GM12878 (cell line): ENCODE measurements around the gene GABRB3. TPM values are rescaled to one million over a fixed set of nuclear protein-coding genes. Genes with fewer than 3 reads are reported as not detected.

ENCODE experiments used
- ATAC-seq: fragments of 200-7000 bp; cut with Tn5 transposase; 3 replicates; pipeline ENCODE4 v1.9.1; 2020; ENCODE audit warnings: mild to moderate bottlenecking, moderate library complexity
- BruUV-seq: library from RNA; stranded (reverse); fragments of 400-500 nt; replicated peaks from 2 replicates; lab custom pipeline; 2021; lab: Mats Ljungman, UMichigan
- CTCF ChIA-PET: fragments of 300-600 bp; sonication (Branson Sonifier 250); formaldehyde crosslinking; extraction: SDS; loops from one replicate; lab custom pipeline; 2021; ENCODE audit warnings: inconsistent platforms; lab: Yijun Ruan, JAX
- POLR2A ChIA-PET: fragments of 350-600 bp; formaldehyde crosslinking; extraction: SDS; loops from one replicate; lab custom pipeline; 2021; ENCODE audit warnings: inconsistent platforms; lab: Charles Lee
- RAD21 ChIA-PET: fragments of 300-600 bp; sonication (Branson Sonifier 250); formaldehyde crosslinking; loops from one replicate; lab custom pipeline; 2023; ENCODE audit warnings: antibody characterized with exemption; ENCODE audit not compliant: unreplicated experiment; lab: Charles Lee
- SMC1A ChIA-PET: fragments of 300-600 bp; sonication (Branson Sonifier 250); formaldehyde crosslinking; loops from one replicate; lab custom pipeline; 2023; ENCODE audit not compliant: unreplicated experiment, uncharacterized antibody; lab: Charles Lee
- DNase-seq: peaks from one replicate; pipeline ENCODE4 v3.0.0-alpha.2; 2011; ENCODE audit warnings: low read depth, low spot score
- FAIRE-seq: peaks from 3 replicates; lab custom pipeline; 2011; peaks lifted over from hg19 to GRCh38; lab: Jason Lieb, UNC
- H2AFZ ChIP-seq: 2 replicates; pipeline ENCODE4 v1.6.0; 2011; ENCODE audit warnings: low read depth, low read length, control low read depth; ENCODE audit not compliant: control insufficient read depth
- H3K27ac ChIP-seq: 2 replicates; pipeline ENCODE4 v1.5.1; 2011; ENCODE audit warnings: control low read depth; ENCODE audit not compliant: control insufficient read depth, insufficient read depth
- H3K27me3 ChIP-seq, 2 experiments: replicated peaks in 1 of 2; 2 replicates each; pipeline versions ENCODE4 v1.6.0 to v1.6.1; 2011; ENCODE audit warnings: low read length in 1 of 2; ENCODE audit not compliant: control insufficient read depth in 2 of 2, insufficient read depth in 2 of 2
- H3K36me3 ChIP-seq, 2 experiments: 2 replicates each; pipeline ENCODE4 v1.5.1; 2011; ENCODE audit warnings: low read length in 1 of 2; ENCODE audit not compliant: control insufficient read depth in 2 of 2, insufficient read depth in 2 of 2
- H3K4me1 ChIP-seq: 2 replicates; pipeline ENCODE4 v1.6.1; 2011; ENCODE audit warnings: mild to moderate bottlenecking, low read length, moderate library complexity, mixed read lengths; ENCODE audit not compliant: control insufficient read depth, insufficient read depth
- H3K4me2 ChIP-seq: 2 replicates; pipeline ENCODE4 v1.6.0; 2011; ENCODE audit warnings: control low read depth; ENCODE audit not compliant: control insufficient read depth, insufficient read depth
- H3K4me3 ChIP-seq: fragments of 200-600 bp; sonication (generic); 2 replicates; pipeline ENCODE4 v1.5.1; 2016
- H3K79me2 ChIP-seq: 2 replicates; pipeline ENCODE4 v1.6.0; 2011; ENCODE audit warnings: low read length; ENCODE audit not compliant: control insufficient read depth, insufficient read depth
- H3K9ac ChIP-seq: 2 replicates; pipeline ENCODE4 v1.8.0; 2011; ENCODE audit warnings: low read length, control low read depth, mixed read lengths; ENCODE audit not compliant: control insufficient read depth, insufficient read depth
- H3K9me3 ChIP-seq: replicated peaks from 3 replicates; pipeline ENCODE4 v1.5.1; 2011; ENCODE audit warnings: mild to moderate bottlenecking, low read length; ENCODE audit not compliant: control insufficient read depth, insufficient read depth
- H4K20me1 ChIP-seq: 2 replicates; pipeline ENCODE4 v1.6.0; 2011; ENCODE audit not compliant: control insufficient read depth, insufficient read depth
- ATF2 ChIP-seq: IDR thresholded peaks from 2 replicates; pipeline ENCODE4 v1.6.1; 2012; ENCODE audit warnings: low read length, inconsistent platforms
- ATF7 ChIP-seq: fragments of 450-650 bp; IDR thresholded peaks from 2 replicates; pipeline ENCODE4 v1.6.1; 2016; ENCODE audit warnings: low read depth, mild to moderate bottlenecking
- CHD4 ChIP-seq: fragments of 200-600 bp; sonication (generic); IDR thresholded peaks from 2 replicates; pipeline ENCODE4 v1.6.1; 2016; ENCODE audit warnings: mild to moderate bottlenecking
- ESRRA ChIP-seq: IDR thresholded peaks from 2 replicates; pipeline ENCODE4 v1.6.1; 2012; ENCODE audit warnings: mild to moderate bottlenecking, low read length, improper control_type of control experiment
- GATAD2B ChIP-seq: fragments of 450-650 bp; conservative IDR thresholded peaks from 2 replicates; pipeline ENCODE4 v1.6.1; 2017; ENCODE audit warnings: low read depth, mild to moderate bottlenecking, moderate library complexity
- MXI1 ChIP-seq: fragments of 150-350 bp; IDR thresholded peaks from 2 replicates; pipeline ENCODE4 v1.6.1; 2011; ENCODE audit warnings: low read depth, mild to moderate bottlenecking, inconsistent platforms, low read length, improper control_type of control experiment
- MYB ChIP-seq: fragments of 150-350 bp; IDR thresholded peaks from 2 replicates; pipeline ENCODE4 v1.6.1; 2014; ENCODE audit warnings: mild to moderate bottlenecking, low read depth, low read length, borderline replicate concordance
- MYC ChIP-seq: IDR thresholded peaks from 2 replicates; pipeline ENCODE4 v1.6.1; 2011; ENCODE audit warnings: mild to moderate bottlenecking, low read length, moderate library complexity, inconsistent platforms; ENCODE audit not compliant: insufficient read depth, insufficient replicate concordance, insufficient read length, severe bottlenecking
- NFIC ChIP-seq: IDR thresholded peaks from 2 replicates; pipeline ENCODE4 v1.6.1; 2012; ENCODE audit warnings: low read depth, mild to moderate bottlenecking, inconsistent platforms, low read length, moderate library complexity
- NR2F1 ChIP-seq: fragments of 450-650 bp; conservative IDR thresholded peaks from 2 replicates; pipeline ENCODE4 v1.6.1; 2017; ENCODE audit warnings: mild to moderate bottlenecking
- PAX5 ChIP-seq: IDR thresholded peaks from 2 replicates; pipeline ENCODE4 v1.6.1; 2011; ENCODE audit warnings: low read depth, low read length, borderline replicate concordance
- SIX5 ChIP-seq: IDR thresholded peaks from 2 replicates; pipeline ENCODE4 v1.6.1; 2011; ENCODE audit warnings: mild to moderate bottlenecking, low read depth, low read length, moderate library complexity; ENCODE audit not compliant: severe bottlenecking
- WRNIP1 ChIP-seq: IDR thresholded peaks from 2 replicates; pipeline ENCODE4 v1.6.1; 2011; ENCODE audit warnings: low read depth, low read length, improper control_type of control experiment, borderline replicate concordance
- ZNF622 ChIP-seq: fragments of 450-650 bp; IDR thresholded peaks from 2 replicates; pipeline ENCODE4 v1.6.1; 2017; ENCODE audit warnings: mild to moderate bottlenecking, inconsistent platforms
- WGBS: methylation state at CpG from one replicate; pipeline ENCODE4 v1.1.6; 2016; ENCODE audit warnings: low lambda C conversion rate; ENCODE audit not compliant: insufficient replicate concordance, insufficient coverage; ENCODE audit errors: missing lambda C conversion rate; 5-methylcytosine and 5-hydroxymethylcytosine counted together
- in situ Hi-C: fragments of 300-500 bp; cut with MboI; formaldehyde crosslinking; loops from 9 replicates; pipeline ENCODE4 v1.14.3; 2018; ENCODE audit warnings: mixed read lengths
- intact Hi-C: fragments of 100-400 bp; cut with micrococcal nuclease; formaldehyde crosslinking; loops from one replicate; pipeline ENCODE4 v1.14.2; 2022; ENCODE audit not compliant: unreplicated experiment
- polyA plus RNA-seq, 11 experiments: library from polyadenylated mRNA; depleted of rRNA in 4 of 11; unstranded in 6 of 11; stranded (reverse) in 5 of 11; fragments of >200 nt; fragmentation: Nextera tagmentation in 4 of 11; fragmentation: Illumina TruSeq in 1 of 11; extraction: Ambion mirVana in 4 of 11; extraction: Trizol in 1 of 11; gene quantifications; 1 replicate in 1 of 11; 2 replicates in 10 of 11; pipeline versions ENCODE4 v1.2.1 to v1.2.3, GENCODE V29; 2011 to 2016; ENCODE audit warnings: inconsistent platforms in 2 of 11, missing spikeins in 2 of 11, low read depth in 1 of 11
- total RNA-seq, 4 experiments: library from RNA; depleted of rRNA in 3 of 4; stranded (reverse); fragments of >200 nt in 3 of 4; fragmentation: Illumina TruSeq in 1 of 4; extraction: Trizol in 1 of 4; gene quantifications; 2 replicates each; pipeline versions ENCODE4 v1.2.1 to v1.2.3, GENCODE V29; 2013 to 2021
- TF ChIP-seq, protein P1 (sequence below): fragments of 450-650 bp; IDR thresholded peaks from 2 replicates; pipeline ENCODE4 v1.6.1; 2016; ENCODE audit warnings: mild to moderate bottlenecking, moderate library complexity, borderline replicate concordance

The GABRB3 gene
- total and polyA plus RNA-seq, 10 of the 15 experiments (the other 5 are each of a cell fraction or from before 2014, with no cell fraction given): 0.05 to 0.08 (median 0.05) TPM; not detected in 7

GRCh38 chr15:26729030-26729429 lies 43.8 kb downstream of the GABRB3 start (continued):
- TF ChIP-seq ATF2 (no peak), CHD4 (no peak), WRNIP1 (no peak)
- TF ChIP-seq, all 136 proteins: peak for 0

DNA sequence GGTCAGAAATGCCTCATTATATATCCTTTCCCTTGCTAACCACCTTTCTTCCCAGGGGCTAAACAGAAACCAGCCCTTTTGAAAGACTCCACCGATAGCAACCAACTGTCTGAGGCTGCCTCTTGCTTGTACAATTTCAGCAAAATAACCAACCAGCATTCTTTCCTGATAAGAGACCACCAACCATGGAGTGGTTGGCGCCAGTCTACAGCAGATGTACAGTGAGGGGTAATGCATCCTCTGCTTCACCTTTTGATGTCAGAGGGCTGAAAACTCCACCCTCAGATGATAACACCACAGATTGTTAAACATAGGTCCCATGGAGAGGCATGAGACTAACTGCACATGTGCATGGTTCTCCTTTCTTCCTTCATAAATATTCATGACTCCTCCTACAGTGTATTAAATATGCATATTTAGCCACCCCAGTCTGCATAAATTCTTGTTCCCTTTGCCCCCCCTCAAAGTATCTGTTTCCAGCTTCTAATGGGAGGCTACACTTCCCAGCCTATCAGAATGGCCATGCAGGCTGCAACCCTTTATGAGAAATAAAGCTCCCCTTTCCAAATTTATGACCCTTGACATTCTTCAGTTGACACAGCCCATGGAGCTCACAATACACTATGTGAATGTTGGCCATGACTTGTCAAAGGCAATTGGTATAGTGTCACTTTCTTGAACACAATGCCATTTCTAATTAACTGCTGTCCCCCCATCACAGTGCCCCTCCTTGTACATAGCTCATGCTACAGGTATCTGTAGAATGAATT lies 48.3 kb downstream of the GABRB3 start:
- WGBS: 21% methylated on average over 2 of the region's 2 CpGs
- FAIRE-seq (no peak), DNase-seq (no peak), ATAC-seq (no peak)
- H3K9ac ChIP-seq: no peak overlapping the region
- no peaks in the 10 kb centered on the region for H3K79me2 ChIP-seq
- no peak overlapping the region for H3K4me3 ChIP-seq
- ChIA-PET CTCF (no interaction called here), POLR2A (no interaction called here), RAD21 (no interaction called here), SMC1A (no interaction called here)
- no peak overlapping the region for H3K4me2 ChIP-seq
- in situ Hi-C loops (loop anchor here (10.0 kb wide), 1 partner anchor 60 kb away; no protein-coding TSS in a partner anchor), intact Hi-C loops (no loop called here)
- no peak overlapping the region for H2AFZ ChIP-seq
- no peaks in the 10 kb centered on the region for H3K36me3 ChIP-seq
- no peaks in the 10 kb centered on the region; the same call in 2 of the 3 replicates for H3K9me3 ChIP-seq
- H3K27ac ChIP-seq: no peak overlapping the region
- no peaks in the 10 kb centered on the region for H3K27me3 ChIP-seq
- no peaks in the 10 kb centered on the region for H4K20me1 ChIP-seq
- BruUV-seq: no TSS peak
- no peaks in the 10 kb centered on the region for H3K4me1 ChIP-seq
- no peak for TF ChIP-seq ATF2
- TF ChIP-seq SIX5: no peak
- no peak for TF ChIP-seq NR2F1
- TF ChIP-seq MYC: no peak
- no peak for TF ChIP-seq MXI1
- no peak for TF ChIP-seq PAX5
- no peak for TF ChIP-seq ESRRA
- no peak for TF ChIP-seq WRNIP1
- TF ChIP-seq, protein P1, sequence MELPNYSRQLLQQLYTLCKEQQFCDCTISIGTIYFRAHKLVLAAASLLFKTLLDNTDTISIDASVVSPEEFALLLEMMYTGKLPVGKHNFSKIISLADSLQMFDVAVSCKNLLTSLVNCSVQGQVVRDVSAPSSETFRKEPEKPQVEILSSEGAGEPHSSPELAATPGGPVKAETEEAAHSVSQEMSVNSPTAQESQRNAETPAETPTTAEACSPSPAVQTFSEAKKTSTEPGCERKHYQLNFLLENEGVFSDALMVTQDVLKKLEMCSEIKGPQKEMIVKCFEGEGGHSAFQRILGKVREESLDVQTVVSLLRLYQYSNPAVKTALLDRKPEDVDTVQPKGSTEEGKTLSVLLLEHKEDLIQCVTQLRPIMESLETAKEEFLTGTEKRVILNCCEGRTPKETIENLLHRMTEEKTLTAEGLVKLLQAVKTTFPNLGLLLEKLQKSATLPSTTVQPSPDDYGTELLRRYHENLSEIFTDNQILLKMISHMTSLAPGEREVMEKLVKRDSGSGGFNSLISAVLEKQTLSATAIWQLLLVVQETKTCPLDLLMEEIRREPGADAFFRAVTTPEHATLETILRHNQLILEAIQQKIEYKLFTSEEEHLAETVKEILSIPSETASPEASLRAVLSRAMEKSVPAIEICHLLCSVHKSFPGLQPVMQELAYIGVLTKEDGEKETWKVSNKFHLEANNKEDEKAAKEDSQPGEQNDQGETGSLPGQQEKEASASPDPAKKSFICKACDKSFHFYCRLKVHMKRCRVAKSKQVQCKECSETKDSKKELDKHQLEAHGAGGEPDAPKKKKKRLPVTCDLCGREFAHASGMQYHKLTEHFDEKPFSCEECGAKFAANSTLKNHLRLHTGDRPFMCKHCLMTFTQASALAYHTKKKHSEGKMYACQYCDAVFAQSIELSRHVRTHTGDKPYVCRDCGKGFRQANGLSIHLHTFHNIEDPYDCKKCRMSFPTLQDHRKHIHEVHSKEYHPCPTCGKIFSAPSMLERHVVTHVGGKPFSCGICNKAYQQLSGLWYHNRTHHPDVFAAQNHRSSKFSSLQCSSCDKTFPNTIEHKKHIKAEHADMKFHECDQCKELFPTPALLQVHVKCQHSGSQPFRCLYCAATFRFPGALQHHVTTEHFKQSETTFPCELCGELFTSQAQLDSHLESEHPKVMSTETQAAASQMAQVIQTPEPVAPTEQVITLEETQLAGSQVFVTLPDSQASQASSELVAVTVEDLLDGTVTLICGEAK: no peak
- TF ChIP-seq NFIC: no peak
- TF ChIP-seq MYB: no peak
- TF ChIP-seq ATF7: no peak
- TF ChIP-seq ZNF622: no peak
- no peak for TF ChIP-seq GATAD2B
